Ecto neural progenitor cell (in vitro differentiated cells): ENCODE measurements around the gene ZBTB8B.
"Not testable (repeated sequence)": the region's sequence is repeated elsewhere in the genome, so short reads cannot be mapped to it uniquely, and the experiment has no call there.

Source experiments
- DNase-seq: peaks from one replicate; pipeline ENCODE4 v3.0.0-alpha.2; 2018; ENCODE audit warnings: low spot score

The ZBTB8B gene

DNA sequence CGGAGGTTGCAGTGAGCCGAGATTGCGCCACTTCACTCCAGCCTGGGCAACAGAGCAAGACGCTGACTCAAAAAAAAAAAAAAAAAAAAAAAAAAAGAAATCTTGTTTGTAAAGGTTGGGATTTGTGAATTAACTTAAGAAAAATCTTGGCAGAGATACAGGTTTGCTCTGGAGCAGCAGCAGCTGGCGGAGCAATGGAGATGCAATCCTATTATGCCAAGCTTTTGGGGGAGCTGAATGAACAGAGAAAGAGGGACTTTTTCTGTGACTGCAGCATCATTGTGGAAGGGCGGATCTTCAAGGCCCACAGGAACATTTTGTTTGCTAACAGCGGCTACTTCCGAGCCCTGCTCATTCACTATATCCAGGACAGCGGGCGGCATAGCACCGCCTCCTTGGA is 5.6 kb downstream of the ZBTB8B start:
- DNase-seq = no peak

DNA sequence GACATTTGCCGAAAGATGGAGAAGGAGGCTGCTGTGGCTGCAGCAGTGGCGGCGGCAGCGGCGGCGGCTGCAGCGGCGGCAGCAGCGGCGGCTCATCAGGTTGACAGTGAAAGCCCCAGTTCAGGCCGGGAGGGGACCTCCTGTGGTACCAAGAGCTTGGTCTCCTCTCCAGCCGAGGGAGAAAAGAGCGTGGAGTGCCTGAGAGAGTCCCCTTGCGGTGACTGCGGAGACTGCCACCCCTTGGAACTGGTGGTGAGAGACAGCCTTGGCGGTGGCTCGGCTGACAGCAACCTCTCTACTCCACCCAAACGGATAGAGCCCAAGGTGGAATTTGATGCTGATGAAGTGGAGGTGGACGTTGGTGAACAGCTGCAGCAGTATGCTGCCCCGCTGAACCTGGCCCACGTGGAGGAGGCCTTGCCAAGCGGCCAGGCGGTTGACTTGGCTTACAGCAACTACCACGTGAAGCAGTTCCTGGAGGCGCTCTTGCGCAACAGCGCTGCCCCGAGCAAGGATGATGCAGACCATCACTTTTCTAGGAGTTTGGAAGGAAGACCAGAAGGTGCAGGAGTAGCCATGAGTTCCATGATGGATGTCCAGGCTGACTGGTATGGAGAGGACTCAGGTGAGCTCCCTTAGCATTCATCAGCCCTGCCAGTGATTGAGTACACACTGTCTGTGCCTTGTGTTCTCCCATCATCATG is 6.3 kb downstream of the ZBTB8B start:
- DNase-seq = peak; percentile 53

DNA sequence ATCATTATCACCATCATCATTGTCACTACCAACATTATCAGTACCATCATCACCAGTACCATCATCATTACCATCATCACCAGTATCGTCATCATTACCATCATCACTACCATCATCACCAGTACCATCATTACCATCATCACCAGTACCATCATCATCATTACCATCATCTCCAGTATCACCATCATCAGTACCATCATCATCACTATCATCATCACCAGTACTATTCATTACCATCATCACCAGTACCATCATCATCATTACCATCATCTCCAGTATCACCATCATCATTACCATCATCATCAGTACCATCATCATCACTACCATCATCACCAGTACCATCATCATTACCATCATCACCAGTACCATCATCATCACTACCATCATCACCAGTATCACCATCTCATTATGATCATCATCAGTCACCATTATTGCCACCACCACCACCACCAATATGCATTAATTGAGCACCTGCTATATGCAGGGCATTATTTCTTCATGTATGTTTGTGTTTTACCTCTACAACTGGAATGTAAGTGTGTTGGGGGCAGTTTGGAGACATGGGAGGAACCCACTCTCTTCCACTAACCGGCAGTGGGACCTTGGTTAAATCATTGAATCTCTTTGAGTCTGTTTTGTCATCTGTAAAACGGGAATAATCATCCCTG is 7.0 kb downstream of the ZBTB8B start:
- DNase-seq = no peak

DNA sequence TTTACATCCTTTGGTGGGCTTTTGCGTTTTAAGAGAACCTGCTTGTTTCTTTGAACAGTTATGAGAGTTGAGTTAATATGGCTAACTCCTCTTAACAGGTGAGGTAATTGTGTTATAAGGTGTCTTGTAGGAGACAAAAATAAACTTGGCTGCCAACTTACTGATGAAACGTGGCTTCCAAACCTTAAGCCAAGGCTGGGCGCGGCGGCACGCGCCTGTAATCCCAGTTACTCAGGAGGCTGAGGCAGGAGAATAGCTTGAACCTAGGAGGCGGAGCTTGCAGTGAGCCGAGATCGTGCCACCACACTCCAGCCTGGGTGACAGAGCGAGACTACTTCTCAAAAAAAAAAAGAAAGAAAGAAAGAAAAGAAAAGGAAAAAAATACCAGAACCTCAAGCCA is 8.1 kb downstream of the ZBTB8B start:
- DNase-seq = not testable (repeated sequence)

DNA sequence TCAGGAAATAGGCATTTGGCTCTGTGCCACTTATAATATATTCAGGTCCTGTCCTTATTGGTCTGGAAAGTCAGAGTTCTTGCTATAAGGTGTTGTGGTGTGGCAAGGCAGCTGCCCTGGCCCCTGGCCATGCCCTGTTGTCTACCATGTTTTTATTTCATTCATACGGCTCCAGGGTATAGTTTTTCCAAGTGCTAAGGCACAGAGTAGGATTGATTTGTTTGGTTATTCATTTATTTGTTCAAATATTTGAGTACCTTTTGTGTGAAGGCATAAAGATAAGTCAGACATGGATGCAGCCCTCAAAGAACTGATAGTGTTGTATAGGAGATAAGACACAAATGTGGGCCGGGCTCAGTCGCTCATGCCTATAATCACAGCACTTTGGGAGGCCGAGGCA is 10.1 kb downstream of the ZBTB8B start:
- DNase-seq = no peak

DNA sequence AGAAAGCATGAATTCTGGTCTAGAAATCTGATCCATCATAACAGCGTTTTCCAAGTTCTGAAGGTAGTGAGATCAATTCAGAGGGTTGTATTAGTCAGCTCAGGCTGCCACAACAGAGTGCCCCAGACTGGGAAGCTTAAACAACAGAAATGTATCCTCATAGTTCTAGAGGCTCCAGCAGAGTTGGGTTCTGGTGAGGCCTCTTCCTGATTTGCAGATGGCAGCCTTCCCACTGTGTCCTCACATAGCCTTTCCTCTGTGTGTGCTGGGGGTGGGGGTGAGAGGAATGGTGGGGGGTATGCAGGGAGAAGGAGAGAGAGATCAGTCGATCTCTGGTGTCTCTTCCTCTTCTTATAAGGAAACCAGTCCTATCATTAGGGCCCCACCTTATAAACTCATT is 15.1 kb downstream of the ZBTB8B start:
- DNase-seq = no peak

DNA sequence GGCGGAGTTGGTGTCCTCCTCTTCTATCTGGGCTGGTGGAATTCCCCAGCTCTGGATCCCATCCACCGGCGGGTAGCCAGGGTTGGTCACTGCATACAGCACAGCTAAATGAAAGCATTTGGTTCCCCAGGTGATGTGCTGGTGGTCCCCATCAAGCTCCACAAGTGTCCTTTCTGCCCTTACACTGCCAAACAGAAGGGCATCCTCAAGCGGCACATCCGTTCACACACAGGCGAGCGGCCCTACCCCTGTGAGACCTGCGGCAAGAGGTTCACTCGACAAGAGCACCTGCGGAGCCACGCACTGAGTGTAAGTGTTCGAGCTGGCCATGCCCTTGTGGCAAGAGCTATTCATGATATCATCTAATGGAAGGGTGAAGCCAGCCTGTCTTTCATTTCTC is 15.9 kb downstream of the ZBTB8B start:
- DNase-seq = no peak

DNA sequence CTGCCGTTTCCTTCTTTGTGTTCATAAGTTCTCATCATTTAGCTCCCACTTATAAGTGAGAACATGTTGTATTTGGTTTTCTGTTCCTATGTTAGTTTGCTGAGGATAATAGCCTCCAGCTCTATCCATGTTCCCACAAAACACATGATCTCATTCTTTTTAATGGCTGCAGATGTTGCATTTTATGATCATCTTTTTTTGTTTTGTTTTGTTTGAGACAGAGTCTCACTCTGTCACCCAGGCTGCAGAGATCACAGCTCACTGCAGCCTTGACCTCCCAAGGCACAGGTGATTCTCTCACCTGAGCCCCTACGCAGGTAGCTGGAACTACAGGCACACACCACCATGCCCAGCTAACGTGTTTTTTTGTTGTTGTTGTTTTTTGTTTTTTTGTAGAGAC is 16.9 kb downstream of the ZBTB8B start:
- DNase-seq = not testable (repeated sequence)

DNA sequence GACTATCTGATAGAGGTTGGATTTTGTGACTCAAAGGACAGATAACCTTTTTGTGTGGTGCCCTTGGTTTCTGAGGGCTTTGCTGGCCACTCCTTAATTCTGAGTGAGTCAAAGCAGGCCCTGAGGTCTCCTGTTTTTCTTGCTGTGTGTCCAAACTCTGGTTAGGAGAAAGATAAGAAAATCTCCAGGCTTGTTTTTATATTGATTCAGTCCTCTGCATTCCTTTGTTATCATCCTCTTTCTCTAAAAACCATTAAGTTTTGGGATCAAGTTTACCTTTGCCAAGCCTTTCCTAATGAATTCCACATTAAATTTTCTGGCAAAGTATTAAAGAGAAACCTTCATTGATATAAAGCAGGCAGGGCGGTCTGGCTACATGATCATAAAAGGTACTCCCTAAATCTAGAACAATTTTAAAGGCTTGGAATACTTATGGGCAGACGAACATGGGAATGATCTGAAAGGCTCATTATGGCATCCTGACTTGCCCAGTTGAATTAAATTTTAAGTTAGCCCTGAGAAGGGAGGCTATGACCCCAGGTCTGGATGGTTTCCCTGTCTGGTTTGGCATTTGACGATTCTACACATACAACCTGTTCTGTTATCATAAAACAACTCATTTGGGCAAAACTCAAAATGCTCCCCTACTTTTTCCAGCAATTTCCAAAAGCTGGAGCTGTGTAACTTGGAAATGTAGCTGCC is 20.8 kb downstream of the ZBTB8B start:
- no peak for DNase-seq

DNA sequence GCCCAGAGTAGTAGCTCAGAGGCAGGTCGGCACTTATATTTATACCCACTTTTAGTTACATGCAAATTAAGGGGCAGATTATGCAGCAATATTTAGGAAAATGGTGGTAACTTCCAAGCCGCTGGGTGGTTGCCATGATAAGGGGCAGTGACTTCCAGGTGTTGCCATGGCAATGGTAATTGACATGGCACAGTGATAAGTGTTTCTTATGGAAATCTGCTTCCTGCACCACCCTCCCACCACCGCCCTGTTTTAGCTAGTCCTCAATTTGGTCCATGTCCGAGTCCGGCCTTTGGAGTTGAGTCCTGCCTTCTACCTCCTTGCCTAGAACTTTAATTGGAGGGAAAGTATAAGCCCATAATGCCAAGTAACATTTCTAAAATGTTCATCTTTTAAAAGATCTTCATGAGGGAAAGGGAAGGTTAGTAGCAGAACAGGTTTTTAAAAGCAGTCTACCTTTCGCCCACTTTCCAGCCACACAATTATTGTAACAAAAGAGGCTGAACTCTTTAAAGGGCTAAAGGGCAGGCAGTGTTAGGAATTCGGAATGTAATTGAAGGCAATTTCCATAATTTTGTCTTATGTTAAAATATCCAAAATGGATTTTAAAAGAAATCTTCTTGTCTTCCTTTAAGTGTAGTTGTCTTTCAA is 21.7 kb downstream of the ZBTB8B start:
- no peak for DNase-seq

DNA sequence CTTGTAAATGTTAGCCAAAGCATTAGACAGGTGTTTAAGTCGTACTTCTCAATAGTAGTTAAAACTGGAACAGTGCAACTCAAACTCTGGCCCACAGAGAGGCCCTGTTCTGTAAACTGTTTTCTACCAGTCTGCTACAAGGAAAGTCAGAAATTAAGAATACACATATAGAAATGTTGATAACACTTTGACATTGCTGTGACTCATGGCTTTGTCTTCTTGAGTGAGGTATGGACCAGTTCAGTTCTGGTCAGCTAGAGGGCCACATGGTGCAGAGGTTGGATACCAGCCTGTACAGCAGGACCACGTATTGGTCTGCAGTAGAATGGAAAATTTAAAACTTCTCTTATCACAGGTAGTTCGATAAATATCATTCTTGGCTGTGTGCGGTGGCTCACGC is 22.3 kb downstream of the ZBTB8B start:
- DNase-seq = no peak

DNA sequence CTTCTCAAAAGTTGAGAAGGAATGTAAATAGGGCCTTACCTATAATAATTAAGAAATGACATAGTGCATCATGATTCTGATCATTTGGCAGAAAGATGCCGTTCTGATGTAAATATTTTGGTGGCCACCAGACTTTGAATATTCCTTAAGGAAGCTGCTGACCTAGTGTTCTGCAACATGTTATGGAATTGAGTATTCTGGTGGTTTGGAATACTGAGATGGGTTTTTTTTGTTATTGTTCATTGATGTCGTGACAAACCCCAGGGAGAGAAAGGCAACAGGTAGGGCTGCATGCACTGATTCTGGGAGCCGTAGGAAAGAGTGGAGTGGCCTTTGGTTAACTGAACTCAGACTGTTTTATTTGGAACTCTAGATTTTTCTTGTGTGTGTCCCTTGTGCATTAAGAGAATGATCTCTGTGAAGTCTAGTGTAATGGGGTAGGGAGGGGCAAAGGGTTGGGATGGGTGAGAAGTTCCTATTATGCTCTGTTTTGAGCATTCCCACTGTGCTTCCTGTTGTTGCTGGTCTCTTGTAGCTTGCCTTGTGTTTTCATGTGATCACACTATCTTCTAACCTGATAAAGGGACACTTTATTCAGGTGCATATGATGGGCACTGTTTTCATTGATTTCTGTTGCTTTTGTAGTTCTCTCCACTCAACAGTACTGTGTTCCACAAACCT is 25.0 kb downstream of the ZBTB8B start:
- DNase-seq = no peak

DNA sequence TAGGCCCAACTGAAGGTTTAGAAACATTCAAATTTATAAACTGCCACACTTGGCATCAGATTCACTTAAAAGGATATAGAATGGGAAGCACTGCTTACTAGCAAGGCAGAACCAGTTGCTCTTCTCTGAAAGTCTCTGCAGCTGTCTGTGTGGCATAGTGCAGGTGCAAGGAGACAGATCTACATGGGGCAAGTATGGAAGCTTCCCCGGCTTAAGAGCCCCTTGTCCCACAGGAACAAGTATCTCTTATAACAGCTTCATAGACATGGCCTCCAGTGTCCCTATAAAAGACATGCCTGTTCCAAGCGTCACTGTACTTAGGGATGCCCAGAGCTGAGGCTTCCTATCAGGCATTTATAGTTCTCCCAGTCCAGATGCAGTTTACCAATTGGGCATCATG is 26.5 kb downstream of the ZBTB8B start:
- no peak for DNase-seq

DNA sequence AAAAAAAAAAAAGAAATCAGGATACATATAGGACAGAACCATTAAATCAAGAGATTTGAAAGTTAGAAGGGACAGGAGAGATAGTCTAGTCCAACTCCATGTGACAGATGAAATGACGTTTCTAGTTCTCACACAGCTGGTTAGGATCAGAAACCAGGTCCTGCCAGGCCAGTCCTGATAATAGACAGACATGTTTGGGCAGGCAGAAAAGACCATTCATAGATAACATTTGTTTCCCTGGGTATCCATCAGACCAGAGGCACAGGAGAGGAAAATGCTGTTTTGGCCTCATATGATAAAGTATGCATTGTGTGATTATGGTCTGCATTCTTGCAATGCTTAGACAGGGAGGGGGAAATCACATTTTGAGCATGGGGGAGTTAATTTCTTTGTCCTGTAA is 29.3 kb downstream of the ZBTB8B start:
- no peak for DNase-seq

DNA sequence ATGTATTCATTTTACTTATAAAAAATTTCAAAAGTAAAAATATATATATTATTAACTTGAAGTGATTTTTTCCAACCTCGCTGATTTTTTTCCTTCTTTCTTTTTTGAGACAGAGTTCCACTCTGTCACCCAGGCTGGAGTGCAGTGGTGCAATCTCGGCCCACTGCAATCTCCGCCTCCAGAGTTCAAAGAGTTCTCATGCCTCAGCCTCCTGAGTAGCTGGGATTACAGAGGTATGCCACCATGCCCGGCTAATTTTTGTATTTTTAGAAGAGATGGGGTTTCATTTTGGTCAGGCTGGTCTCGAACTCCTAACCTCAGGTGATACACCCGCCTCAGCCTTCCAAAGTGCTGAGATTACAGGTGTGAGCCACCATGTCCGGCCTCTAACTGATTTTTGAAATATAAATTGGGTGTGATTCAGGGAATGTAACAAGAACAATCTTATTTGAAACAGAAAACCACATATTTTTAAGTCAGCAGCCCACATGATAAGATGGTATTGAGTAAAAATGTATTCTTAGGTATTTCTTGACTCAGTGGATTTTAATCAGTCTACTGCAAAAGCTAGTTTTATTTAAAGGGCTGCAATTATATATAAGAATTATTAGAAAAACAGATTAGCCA is 30.0 kb downstream of the ZBTB8B start:
- DNase-seq = no peak

DNA sequence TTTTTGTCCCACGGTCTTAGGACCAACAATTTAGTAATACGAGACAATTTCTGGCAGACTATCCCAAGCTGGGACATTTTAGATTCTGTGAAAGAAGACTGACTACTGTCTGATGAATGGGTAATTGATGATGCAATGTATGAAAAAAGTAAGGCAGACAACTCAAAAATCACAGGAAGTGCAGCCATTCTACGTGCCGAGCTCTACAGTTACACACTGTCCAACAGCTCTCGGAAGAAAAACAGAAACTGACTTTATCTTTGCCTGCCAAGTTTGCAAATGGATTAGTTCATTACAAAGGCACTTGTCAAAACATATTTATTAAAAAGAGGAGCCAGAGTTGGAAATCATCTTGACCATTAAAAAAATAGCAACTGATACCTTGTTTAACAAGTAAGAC is 31.3 kb downstream of the ZBTB8B start:
- no peak for DNase-seq

DNA sequence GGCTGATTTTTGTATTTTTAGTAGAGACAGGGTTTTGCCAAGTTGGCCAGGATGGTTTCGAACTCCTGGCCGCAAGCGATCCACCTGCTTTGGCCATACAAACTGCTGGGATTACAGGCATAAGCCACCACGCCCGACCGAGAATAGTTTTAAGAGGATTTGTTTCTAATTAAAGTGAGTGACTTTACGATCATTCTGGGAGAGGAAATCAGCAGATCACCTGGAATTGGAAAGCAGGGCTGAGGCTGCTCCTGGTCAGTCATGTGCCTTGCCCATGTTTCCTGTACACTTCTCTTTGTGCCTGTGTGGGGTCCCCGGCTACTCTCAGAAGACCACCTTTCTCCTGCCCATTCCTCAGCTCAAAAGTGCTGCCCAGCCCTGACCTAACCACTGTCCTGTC is 33.9 kb downstream of the ZBTB8B start:
- DNase-seq = no peak

DNA sequence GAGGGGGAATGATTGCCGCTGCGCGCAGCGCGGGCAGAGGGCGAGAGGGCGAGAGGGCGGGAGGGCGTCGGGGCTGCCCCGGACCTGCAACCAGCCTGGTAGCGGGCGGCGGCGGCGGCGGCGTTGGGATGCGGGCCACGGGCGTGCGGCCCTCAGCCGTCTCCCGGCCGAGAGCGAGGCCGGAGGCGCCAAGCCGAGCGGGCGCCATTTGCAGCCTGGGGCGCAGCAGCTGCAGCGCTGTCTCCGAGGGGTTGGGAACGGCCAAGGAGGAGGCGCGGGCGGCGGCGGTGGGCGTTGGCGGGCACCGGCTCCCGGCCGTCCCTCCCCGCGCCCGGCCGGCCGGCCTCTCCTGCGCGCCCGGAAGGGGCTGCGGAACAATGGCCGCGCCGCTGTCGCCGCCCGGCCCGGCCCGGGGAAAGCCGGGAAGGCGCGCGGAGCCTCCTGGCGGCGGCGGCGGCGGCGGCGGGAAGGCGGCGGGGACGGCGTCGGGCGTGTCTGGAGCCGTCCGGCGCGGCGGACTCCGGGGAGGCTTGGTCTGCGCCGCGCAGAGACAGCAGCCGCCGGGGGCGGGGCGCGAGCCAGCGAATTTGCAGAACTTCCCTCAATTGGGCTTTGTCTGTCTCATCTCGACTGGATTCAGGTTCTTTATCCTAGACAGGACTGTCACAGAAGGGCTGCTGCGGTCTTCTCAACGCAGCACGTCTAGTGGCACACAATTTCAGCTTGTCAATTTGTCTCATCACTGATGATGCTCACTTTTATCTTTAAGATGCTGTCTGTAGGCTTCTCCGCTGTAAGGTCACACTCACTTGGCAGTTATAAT is 35.7 kb downstream of the ZBTB8B start:
- peak; percentile 83 for DNase-seq

DNA sequence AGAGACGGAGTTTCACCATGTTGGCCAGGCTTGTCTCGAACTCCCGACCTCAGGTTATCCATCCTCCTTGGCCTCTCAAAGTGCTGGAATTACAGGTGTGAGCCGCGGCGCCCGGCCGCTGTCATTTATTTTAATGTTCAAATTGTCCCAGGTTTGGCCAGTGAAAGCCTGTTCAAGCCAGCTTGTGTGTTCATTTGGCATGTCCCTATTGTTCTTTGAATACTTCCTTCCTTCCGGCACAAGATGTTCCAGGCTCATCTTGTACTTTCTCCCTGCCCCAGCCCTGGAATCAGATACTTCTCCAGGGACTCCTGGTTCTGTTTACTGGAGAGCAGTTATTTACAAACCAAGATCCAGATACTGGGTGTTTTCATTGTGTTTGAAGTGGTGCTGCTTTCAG is 37.0 kb downstream of the ZBTB8B start:
- no peak for DNase-seq

DNA sequence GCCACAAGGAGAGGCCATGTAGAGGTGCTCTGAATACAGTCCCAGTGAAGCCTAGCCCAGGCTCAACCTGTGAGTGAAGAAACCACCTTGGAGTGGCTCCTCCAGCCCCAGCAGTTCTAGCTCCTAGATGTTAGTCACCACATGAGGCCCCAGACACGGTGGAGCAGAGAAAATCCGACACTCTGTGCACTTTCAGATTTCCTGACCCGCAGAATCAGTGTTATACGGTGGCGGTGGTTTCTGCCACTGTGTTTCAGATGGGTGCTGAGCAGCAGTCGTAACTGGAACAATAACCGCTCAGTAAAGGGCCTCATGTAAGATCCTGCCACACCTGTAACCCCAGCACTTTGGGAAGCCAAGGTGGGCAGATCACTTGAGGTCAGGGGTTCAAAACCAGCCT is 38.3 kb downstream of the ZBTB8B start:
- DNase-seq = no peak

DNA sequence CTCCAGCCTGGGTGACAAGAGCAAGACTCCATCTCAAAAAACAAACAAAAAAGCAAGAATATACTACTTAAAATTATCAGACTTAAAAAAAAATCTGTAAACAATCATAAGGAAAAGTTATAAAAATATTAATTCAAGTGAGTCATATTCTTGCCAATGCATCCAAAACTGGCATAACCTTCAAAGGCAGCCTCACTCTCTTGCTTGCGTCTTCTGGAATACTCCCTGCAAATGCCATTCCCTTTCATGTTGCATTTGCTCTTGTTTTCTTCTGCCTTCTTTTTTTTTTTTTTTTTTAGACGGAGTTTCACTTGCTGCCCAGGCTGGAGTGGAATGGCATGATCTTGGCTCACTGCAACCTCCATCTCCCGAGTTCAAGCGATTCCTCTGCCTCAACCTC is 42.1 kb downstream of the ZBTB8B start:
- DNase-seq = no peak
